Femur (tissue), 1 donor: ENCODE data around the gene TSPO2.
A peak's percentile ranks its signal among the peaks of the same experiment; 100 is the strongest.
"Not testable (repeated sequence)": the region's sequence is repeated elsewhere in the genome, so short reads cannot be mapped to it uniquely, and the experiment has no call there.

ENCODE experiments used
- DNase-seq: peaks from one replicate; pipeline ENCODE4 v3.0.0-alpha.2; 2017

TSPO2 gene

DNA sequence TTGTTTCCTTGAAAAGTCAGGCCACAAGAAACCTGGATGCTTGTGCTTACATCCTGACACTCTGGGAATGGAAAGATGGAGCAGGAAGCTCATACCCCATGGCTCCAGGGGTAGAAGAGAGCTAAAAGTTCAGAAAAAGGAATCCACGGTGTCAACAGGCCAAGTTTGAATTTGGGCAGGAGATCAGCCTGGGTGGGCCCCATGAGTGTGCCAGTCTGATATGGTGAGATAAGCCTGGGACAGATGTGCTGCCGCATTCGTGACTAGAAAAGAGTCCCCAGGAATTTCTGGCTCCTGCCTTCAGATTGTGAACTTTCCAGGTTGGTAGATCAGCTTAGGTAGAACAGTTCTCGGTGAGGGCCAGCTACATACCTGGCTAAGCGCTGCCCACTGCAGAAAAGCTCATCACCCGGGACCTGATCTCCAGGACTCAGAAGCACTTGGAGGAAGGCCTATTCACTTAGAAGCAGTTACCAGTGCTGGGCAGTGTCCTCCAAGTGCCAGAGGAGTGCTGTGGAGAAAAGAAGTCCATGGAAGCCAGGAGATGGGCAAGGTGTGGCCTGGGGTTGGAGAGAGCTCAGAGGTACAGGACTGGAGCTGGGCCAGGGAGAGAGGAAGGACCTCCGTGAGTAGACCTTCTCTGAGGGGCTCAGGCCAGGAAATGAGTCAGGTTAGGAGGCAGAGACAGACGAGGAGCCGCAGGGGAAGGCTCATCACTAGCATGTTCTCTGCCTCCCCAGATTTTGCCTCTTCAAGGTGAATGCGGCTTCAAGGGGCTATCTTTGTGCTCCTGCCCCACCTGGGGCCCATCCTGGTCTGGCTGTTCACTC, at the start of gene TSPO2:
TSS of gene TSPO2 (plus strand) at position 242 of the 830 bp plus-strand sequence. CDS start at position 761, 519 bp downstream.
- no peak for DNase-seq

- DNase-seq, result no peak
These were observed 49.5 kb upstream of the TSPO2 start for GRCh38 chr6:40992746-40993145.

DNA sequence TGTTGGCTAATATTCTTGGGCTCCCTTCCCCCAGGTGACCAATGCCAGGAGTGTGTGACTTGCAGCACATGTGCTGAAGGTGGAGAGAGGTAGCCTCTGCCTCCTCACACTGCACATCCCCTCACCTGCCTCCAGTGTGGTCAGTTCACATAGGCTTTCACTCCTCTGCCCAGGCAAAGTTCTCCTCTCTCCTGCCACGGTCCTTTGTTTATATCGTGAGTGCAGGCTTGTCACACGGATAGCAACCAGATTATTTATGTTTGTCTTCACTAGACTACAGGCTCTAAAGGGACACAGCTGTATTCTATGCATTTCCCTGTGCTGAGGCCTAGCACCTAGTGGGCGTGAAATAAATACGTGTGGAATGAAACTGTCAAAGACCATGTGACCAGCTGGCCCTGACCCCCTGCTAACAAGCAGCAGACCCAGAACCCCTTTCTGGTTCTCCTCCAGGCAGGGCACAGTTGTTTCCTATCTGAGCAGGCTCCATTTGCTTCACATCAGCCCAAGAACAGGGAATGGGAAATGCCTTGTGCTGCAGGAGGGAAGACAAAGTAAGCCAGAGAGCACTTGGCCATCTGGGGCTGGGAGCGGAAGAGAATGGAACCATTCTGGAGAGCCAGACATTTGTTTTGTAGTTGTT, 45.6 kb upstream of the TSPO2 start:
- DNase-seq, result no peak

- DNase-seq, result no peak
These were observed 44.9 kb upstream of the TSPO2 start for GRCh38 chr6:40997234-40997957.

- no peak for DNase-seq
These were observed 43.6 kb upstream of the TSPO2 start for GRCh38 chr6:40998661-40999060.

DNA sequence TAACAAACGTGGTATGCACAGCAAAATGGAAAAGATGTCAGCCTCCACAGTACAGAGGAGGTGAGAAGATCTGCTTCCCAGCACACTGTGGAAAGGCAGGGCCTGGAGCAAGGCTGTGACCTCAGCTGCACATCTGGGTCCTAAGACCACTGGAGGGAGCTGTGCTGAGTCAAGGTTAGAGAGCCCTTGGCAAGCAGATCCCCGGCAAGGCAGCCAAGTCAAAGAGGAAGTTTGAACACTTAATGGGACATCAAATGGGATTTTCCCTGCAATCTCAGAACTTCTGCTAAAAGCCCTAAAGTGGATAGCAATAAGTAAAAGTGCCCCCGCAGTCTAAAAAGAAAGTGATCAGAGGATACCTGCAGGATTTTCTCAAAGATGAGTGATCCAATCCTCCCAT, 42.7 kb upstream of the TSPO2 start:
- DNase-seq, result peak; percentile 73

DNA sequence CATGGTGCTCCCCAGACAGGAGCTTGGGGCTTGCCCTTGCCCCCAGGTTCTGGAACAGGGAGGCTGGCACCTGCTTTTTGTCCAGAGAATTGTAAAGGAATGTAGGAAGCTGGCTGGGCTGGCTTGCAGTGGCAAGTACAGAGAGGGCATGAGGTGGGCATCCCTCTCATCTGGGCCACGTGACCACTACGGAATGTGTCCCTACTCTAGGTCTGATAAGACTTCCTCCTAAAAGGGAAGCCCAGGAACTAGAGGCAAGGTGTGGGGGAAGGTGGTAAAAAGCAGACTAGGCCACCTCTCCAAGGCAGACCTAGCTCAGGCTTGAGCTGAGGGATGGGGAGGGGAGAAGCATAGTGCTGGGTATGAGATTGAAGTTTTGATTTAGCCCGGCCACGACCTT, 42.0 kb upstream of the TSPO2 start:
- DNase-seq, result no peak

- DNase-seq, result no peak
These were observed 40.1 kb upstream of the TSPO2 start for GRCh38 chr6:41002168-41002567.

DNA sequence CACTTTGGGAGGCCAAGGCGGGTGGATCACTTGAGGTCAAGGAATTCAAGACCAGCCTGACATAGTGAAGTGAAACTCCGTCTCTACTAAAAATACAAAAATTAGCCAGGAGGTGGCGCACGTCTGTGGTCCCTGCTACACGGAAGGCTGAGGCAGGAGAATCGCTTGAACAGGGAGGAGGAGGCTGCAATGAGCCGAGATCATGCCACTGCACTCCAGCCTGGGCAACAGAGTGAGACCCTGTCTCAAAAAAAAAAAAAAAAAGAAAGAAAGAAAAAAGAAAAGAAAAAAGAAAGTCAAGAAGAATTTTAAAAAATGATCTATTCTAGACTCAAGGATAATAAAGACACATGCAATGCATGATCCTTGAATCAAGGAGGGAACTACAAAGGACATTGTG, 36.0 kb upstream of the TSPO2 start:
- peak; percentile 39 for DNase-seq

DNA sequence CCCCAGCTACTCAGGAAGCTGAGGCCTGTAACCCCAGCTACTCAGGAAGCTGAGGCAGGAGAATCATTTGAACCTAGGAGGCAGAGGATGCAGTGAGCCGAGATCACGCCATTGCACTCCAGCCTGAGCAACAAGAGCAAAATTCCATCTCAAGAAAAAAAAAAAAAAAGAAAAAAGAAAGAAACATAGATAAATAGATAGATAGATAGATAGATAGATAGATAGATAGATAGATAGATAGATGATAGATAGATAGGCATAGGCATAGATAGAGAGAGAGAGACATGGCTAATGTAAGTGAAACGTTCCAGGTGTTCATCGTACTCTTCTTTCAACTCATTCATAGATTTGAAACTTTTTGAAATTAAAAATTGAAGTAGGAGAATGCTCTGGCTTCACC, 35.3 kb upstream of the TSPO2 start:
- not testable (repeated sequence) for DNase-seq

DNA sequence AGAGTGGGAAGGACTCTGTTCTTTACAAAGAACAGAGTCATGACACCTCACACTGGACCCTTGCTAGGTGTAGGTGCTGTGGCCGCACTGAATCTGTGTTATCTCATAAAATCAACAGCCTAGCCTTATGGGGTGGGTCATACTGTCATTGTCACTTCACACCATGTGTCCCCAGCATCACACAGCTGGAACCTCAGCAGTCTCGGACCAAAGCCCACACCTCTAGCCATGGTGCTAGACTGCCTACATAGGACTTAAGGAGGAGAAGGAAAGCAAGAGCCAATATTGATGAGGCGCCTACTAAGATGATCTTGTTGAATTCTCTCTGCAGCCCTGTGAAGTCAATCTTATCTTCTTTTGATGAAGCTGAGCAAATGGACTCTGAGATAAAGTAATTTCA, 34.3 kb upstream of the TSPO2 start:
- DNase-seq, result no peak

GRCh38 chr6:41009669-41010068, 32.6 kb upstream of the TSPO2 start:
- no peak for DNase-seq

- no peak for DNase-seq
These were observed 30.6 kb upstream of the TSPO2 start for GRCh38 chr6:41011673-41012072.

DNA sequence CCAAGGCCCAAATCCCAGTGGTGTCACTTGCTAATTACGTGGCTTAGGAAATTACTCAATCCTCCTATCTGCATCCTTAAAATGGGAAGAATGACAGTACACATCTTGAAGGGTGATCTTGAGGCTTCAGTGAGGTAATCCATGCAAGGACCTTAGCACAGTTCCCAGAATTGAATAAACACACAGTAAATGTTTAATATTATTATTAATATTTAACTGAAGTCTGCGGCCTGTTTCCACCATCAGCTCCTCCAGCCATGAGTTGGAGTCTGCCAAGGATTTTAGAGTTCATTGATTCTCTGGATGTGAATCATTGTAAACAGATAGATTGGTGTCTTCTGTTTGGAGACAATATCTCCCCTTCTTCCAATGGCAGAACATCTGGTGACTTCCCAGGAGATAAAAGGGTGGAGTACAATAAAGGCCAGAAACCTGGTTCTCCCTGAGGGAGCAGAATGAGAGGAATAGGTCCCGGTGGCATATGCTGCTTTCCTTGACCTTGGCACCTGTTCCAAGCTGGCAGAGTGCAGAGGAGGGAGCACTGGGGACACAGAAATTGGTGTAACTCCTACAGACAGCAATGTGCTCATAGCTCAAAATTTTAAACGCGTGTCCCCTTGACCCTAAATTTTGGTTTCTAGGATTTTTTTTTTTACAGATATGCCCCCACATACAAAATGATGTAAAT, 28.7 kb upstream of the TSPO2 start:
- DNase-seq, result no peak

GRCh38 chr6:41014780-41015179, 27.5 kb upstream of the TSPO2 start:
- DNase-seq, result no peak

DNA sequence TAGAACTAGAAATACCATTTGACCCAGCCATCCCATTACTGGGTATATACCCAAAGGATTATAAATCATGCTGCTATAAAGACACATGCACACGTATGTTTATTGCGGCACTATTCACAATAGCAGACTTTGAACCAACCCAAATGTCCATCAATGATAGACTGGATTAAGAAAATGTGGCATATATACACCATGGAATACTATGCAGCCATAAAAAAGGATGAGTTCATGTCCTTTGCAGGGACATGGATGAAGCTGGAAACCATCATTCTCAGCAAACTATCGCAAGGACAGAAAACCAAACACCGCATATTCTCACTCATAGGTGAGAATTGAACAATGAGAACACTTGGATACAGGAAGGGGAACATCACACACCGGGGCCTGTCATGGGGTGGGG, 26.4 kb upstream of the TSPO2 start:
- DNase-seq, result not testable (repeated sequence)

DNA sequence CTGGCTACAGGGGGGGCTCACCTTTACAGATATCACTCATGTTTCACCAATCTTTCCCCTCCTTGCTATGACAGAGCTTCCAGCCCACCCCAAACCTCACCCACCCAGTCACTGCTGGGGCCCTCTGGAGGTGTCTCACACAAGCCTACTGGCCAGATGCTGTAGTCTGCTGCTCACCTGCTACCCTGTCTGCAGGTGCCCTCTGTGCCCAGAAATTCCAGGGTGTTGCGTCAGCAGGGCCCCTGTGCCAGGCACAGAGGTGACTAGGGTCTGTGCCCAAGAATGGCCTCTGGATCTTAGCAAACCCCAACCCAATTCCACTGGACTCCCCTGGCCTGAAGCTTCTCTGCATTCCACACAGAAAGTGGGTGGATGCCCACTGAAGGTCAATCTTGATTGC, 24.6 kb upstream of the TSPO2 start:
- DNase-seq, result no peak

DNA sequence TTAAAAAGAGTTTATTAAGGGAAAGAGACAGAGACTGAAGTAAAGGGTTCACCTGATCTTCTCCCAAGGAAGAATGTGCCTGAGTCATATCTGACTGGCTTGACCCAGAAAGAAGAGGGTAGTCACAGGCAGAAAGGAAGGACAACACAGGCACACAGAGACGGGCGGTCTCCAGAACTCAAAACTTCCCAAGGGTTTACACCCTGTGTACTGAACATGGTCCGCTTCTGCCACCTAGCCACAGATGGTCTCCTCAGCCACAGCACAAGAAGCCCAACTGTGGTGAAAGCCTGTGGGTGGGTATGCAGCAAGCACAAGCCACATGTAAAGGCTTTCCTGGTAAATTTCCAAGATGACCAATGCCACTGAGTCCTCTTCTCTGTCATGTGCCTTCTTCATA, 20.4 kb upstream of the TSPO2 start:
- no peak for DNase-seq

DNA sequence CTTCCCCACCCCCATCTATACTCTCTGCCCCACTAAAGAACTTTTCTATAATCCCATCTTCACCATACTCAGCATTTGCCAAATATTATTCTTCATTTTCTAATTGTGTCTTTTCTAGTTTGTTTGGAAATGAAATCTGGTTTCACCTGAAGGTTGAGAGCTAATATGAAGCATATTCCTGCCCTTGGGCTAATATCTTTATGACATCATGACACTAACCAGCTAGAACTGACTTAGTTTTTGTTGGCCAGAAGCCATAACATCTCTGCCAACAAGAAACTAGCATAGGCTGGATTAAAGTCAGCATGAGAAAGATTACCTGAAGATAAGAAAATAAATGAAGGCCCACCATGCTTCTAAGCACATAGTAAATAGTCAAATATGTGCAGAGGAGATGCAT, 20.0 kb upstream of the TSPO2 start:
- no peak for DNase-seq

GRCh38 chr6:41023114-41023513, 19.2 kb upstream of the TSPO2 start:
- no peak for DNase-seq

DNA sequence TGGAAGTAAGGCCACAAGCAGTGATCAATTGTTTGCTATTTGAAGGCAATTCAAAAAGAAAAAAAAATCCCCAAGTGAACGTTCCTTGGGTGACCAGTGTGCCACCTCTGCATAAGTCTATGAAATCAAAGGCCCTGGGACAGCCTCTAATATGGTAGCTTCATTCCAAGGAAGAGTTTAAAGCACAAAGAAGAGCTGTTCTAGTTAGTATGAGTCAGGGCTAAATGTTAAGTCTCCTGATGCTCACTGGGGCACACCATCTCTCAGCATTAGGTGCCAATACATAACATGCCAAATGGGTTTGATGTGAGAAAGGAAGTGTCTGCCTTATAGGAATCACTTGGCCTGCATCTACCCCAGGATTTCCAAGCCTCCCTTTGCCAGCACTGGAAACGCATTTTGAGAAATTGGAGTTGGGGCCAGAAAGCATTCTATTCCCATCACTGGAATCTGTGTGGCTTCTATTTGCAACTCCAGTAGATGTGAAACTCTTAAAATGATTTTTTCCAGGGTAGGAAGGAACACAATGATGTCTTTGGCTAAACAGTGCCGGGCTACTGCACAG, 16.2 kb upstream of the TSPO2 start:
- DNase-seq, result no peak

- DNase-seq, result no peak
These were observed 15.0 kb upstream of the TSPO2 start for GRCh38 chr6:41027241-41027640.
